Colon (tissue), 2 donors: Measurements from ENCODE around the gene HYAL3.

Source experiments
- FAIRE-seq: peaks from 2 replicates; lab custom pipeline; 2012; peaks lifted over from hg19 to GRCh38; lab: Jason Lieb, UNC
- donor health status: control.
- donor health status: control.

The HYAL3 gene

GRCh38 chr3:50298836-50299637 lies at the start of gene HYAL3, which contains the start of gene NAA80:
HYAL3 (minus strand) TSS chr3:50299405; CDS start chr3:50295602, 3,803 bp downstream.
NAA80 (minus strand) TSS chr3:50299405; CDS start chr3:50297463, 1,942 bp downstream.
- no peak for FAIRE-seq

GRCh38 chr3:50347187-50347813 lies 48.1 kb upstream of the HYAL3 start:
- FAIRE-seq: no peak

GRCh38 chr3:50345586-50346234 lies 46.5 kb upstream of the HYAL3 start, which contains the start of gene ZMYND10:
ZMYND10 (minus strand) TSS chr3:50345732; CDS start chr3:50345579, 153 bp downstream.
- FAIRE-seq: no peak

GRCh38 chr3:50345008-50345407 lies 45.8 kb upstream of the HYAL3 start:
- no peak for FAIRE-seq

GRCh38 chr3:50342813-50343633 lies 43.8 kb upstream of the HYAL3 start:
- no peak for FAIRE-seq

- no peak for FAIRE-seq
Observed at GRCh38 chr3:50341996-50342650, 42.9 kb upstream of the HYAL3 start.

GRCh38 chr3:50341537-50341936 lies 42.3 kb upstream of the HYAL3 start:
- no peak for FAIRE-seq

GRCh38 chr3:50340448-50341329 lies 41.5 kb upstream of the HYAL3 start, which contains the start of gene RASSF1:
RASSF1 (minus strand) TSS chr3:50340836; CDS start chr3:50340805, 31 bp downstream.
- FAIRE-seq: no peak

- FAIRE-seq: no peak
Observed at GRCh38 chr3:50340147-50340447, 40.9 kb upstream of the HYAL3 start.

GRCh38 chr3:50339485-50340146 lies 40.4 kb upstream of the HYAL3 start:
- no peak for FAIRE-seq

- FAIRE-seq: no peak
Observed at GRCh38 chr3:50338965-50339364, 39.8 kb upstream of the HYAL3 start.

GRCh38 chr3:50337175-50337861 lies 38.1 kb upstream of the HYAL3 start:
- FAIRE-seq: no peak

- FAIRE-seq: no peak
Observed at GRCh38 chr3:50336452-50337174, 37.4 kb upstream of the HYAL3 start.

GRCh38 chr3:50334339-50335075 lies 35.3 kb upstream of the HYAL3 start:
- no peak for FAIRE-seq

GRCh38 chr3:50333744-50334328 lies 34.6 kb upstream of the HYAL3 start:
- FAIRE-seq: no peak

GRCh38 chr3:50331364-50331907 lies 32.2 kb upstream of the HYAL3 start:
- no peak for FAIRE-seq

- no peak for FAIRE-seq
Observed at GRCh38 chr3:50330330-50330729, 31.1 kb upstream of the HYAL3 start.
